Psoas muscle (tissue), 8 donors: Measurements from ENCODE around the gene WDR70. TPM values are rescaled to one million over a fixed set of nuclear protein-coding genes. Genes with fewer than 3 reads are reported as not detected.
"Not testable (repeated sequence)": the region's sequence is repeated elsewhere in the genome, so short reads cannot be mapped to it uniquely, and the experiment has no call there.

ENCODE experiments used
- ATAC-seq, 4 donors: fragments of 200-7000 bp; cut with Tn5 transposase; one replicate each; pipeline ENCODE4 v1.9.1; 2020; ENCODE audit warnings: moderate library complexity in 3 of 4, mild to moderate bottlenecking in 2 of 4
- DNase-seq, 2 donors: peaks; one replicate each; pipeline ENCODE4 v3.0.0-alpha.2; 2020
- H3K27ac ChIP-seq: fragments of 200-600 bp; one replicate; pipeline ENCODE4 v1.8.0; 2022
- H3K27me3 ChIP-seq, 3 donors: fragments of 200-600 bp in 1 of 3; one replicate each; pipeline versions ENCODE4 v1.6.1 to v1.8.0; 2013 to 2022; ENCODE audit warnings: low read length in 2 of 3, mild to moderate bottlenecking in 2 of 3, moderate library complexity in 1 of 3; ENCODE audit not compliant: insufficient read depth in 3 of 3
- H3K36me3 ChIP-seq, 2 donors: fragments of 200-600 bp in 1 of 2; one replicate each; pipeline versions ENCODE4 v1.6.1 to v1.8.0; 2013 to 2022; ENCODE audit warnings: low read depth in 1 of 2, mild to moderate bottlenecking in 1 of 2, moderate library complexity in 1 of 2; ENCODE audit not compliant: insufficient read depth in 1 of 2
- H3K4me1 ChIP-seq: fragments of 200-600 bp; one replicate; pipeline ENCODE4 v1.8.0; 2022
- H3K4me3 ChIP-seq: fragments of 200-600 bp; one replicate; pipeline ENCODE4 v1.8.0; 2022; ENCODE audit warnings: mild to moderate bottlenecking
- H3K9me3 ChIP-seq: fragments of 200-600 bp; one replicate; pipeline ENCODE4 v1.8.0; 2022
- WGBS, 3 donors: extraction: QIAGEN DNeasy Blood & Tissue Kit; methylation state at CpG; one replicate each; pipeline versions ENCODE4 v1.1.6 to v1.1.7; 2013; 5-methylcytosine and 5-hydroxymethylcytosine counted together
- intact Hi-C, 2 donors: fragments of 100-400 bp; cut with DNase I; formaldehyde crosslinking; loops; one replicate each; pipeline versions ENCODE4 v1.11.0 to v1.14.2; 2022
- polyA plus RNA-seq, 3 donors: library from polyadenylated mRNA; stranded (reverse); fragments of 200-250 nt; gene quantifications; one replicate each; pipeline ENCODE4 v1.2.3, GENCODE V29; 2013
- total RNA-seq, 4 donors: library from RNA; stranded (reverse); fragmentation: NEBNext Ultra II Directional in 2 of 4; extraction: Animal tissue kit (Norgen Biotek cat#: 25700) in 2 of 4; gene quantifications; one replicate each; pipeline versions ENCODE4 v1.2.1 to v1.2.4, GENCODE V29; 2021 to 2023
- TF ChIP-seq, protein P1 (sequence below): fragments of 200-600 bp; IDR thresholded peaks from one replicate; pipeline ENCODE4 v1.8.0; 2022; ENCODE audit warnings: antibody characterized with exemption
- donor health status: healthy with polysubstance abuse.
- donor health status: DM: no; HTN: no; CAD: no; lungs with moderate emphysema.
- donor health status: Bipolar disorder and iron deficiency.
- donor health status: healthy.
- donor health status: DM: yes; HTN: yes; CAD: no.
- donor health status: DM: no; HTN: no; CAD: no.
- donor health status: DM: no; HTN: no; CAD: no.
- donor health status: DM: yes; HTN: yes; CAD: no.

The WDR70 gene
- total and polyA plus RNA-seq, 7 donors, result 16.3 to 37.8 (median 26.0) TPM

DNA sequence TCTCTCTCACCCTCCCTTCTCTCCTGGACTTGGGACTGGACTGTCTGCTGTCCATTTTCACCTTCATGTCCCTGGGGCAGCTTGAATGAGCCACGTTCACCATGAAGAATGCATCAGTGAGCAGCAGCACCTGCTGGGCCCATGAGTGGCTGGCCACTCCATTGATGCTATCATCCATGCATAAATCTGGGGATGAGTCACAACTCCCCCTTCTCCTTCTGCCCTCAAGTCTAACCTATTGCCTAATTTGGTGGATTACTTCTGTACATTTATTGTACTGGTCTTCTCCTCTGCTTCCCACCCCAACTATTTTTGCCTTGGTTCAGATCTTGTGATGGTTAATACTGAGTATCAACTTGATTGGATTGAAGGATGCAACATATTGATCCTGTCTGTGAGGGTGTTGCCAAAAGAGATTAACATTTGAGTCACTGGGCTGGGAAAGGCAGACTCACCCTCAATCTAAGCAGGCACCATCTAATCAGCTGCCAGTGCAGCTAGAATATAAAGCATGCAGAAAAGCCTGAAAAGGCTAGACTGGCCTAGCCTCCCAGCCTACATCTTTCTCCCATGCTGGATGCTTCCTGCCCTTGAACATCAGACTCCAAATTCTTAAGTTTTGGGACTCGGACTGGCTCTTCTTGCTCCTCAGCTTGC is 414.0 kb downstream of the WDR70 start:
- intact Hi-C loops, result no loop called here
- DNase-seq (no peak), ATAC-seq (peak in 2 of 4 donors; percentile 53 to 68)
- TF ChIP-seq, protein P1, sequence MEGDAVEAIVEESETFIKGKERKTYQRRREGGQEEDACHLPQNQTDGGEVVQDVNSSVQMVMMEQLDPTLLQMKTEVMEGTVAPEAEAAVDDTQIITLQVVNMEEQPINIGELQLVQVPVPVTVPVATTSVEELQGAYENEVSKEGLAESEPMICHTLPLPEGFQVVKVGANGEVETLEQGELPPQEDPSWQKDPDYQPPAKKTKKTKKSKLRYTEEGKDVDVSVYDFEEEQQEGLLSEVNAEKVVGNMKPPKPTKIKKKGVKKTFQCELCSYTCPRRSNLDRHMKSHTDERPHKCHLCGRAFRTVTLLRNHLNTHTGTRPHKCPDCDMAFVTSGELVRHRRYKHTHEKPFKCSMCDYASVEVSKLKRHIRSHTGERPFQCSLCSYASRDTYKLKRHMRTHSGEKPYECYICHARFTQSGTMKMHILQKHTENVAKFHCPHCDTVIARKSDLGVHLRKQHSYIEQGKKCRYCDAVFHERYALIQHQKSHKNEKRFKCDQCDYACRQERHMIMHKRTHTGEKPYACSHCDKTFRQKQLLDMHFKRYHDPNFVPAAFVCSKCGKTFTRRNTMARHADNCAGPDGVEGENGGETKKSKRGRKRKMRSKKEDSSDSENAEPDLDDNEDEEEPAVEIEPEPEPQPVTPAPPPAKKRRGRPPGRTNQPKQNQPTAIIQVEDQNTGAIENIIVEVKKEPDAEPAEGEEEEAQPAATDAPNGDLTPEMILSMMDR, result no peak
- peaks cover 7% of the 10 kb centered on the region for H3K9me3 ChIP-seq
- 63 to 67% (median 66%) methylated on average over 2 of the region's 2 CpGs for WGBS, 3 donors
- no peak overlapping the region for H3K27ac ChIP-seq
- no peaks in the 10 kb centered on the region for H3K4me1 ChIP-seq
- H3K27me3 ChIP-seq, result no peaks in the 10 kb centered on the region
- H3K4me3 ChIP-seq, result no peak overlapping the region
- H3K36me3 ChIP-seq, result no peaks in the 10 kb centered on the region

DNA sequence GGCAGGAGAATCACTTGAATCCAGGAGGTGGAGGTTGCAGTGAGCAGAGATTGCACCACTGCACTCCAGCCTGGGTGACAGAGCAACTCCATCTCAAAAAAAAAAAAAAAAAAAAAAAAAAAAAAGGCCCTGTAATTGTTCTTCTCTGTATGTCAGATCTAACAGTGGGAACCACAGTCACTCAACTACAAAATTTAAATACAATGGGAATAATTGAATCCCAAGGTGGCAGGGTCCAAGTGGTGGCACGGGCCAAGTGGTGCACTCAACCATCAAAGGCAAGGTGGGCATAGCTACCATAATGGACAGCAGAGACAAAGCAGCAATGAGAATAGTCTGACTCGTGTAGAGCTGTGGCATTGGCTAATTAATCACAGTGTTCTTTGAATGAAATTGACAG is 416.2 kb downstream of the WDR70 start:
- H3K4me1 ChIP-seq, H3K27me3 ChIP-seq, H3K27ac ChIP-seq, ATAC-seq, H3K36me3 ChIP-seq, H3K9me3 ChIP-seq, intact Hi-C loops, DNase-seq, H3K4me3 ChIP-seq: not testable (repeated sequence)
- WGBS, 3 donors, result 68 to 77% (median 74%) methylated on average over 2 of the region's 2 CpGs

GRCh38 chr5:37796435-37796834 is 417.3 kb downstream of the WDR70 start:
- H3K4me3 ChIP-seq, ATAC-seq, H3K36me3 ChIP-seq, intact Hi-C loops, H3K27ac ChIP-seq, DNase-seq, H3K27me3 ChIP-seq, H3K9me3 ChIP-seq, H3K4me1 ChIP-seq: not testable (repeated sequence)
- 83 to 100% (median 91%) methylated on average over 1 of the region's 1 CpG for WGBS, 3 donors

DNA sequence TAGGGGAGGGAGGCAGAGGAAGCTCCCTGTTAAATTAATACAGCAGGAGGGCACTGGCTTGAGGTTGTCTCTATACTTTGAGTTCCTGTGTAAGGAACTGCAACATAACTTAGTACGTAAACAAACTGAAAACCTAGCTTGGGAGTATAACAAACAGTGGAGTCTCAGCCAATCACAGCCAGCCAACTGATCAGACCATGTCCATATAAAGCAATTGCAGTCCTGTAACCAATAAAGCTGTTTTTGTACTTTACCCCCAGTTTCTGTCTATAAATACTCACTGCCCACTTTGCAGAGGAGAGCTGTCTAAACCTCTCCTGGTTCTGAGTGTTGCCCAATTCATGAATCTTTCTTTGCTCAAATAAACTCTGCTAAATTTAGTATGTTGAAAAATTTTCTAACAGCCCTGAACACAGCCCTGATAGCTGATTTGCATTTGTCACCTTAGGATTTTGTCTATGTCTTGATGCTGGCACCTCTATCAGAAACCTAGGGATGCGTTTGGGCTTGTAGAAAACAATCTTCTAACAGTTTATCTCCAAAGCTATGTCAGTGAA is 420.8 kb downstream of the WDR70 start:
- Histone ChIP-seq H3K36me3 (no peaks in the 10 kb centered on the region), H3K27me3 (no peaks in the 10 kb centered on the region), H3K4me3 (no peak overlapping the region), H3K4me1 (no peaks in the 10 kb centered on the region), H3K9me3 (peaks cover 7% of the 10 kb centered on the region), H3K27ac (no peak overlapping the region)
- WGBS, 3 donors, result 82 to 89% (median 84%) methylated on average over 2 of the region's 2 CpGs
- TF ChIP-seq, protein P1, result no peak
- intact Hi-C loops, result no loop called here
- DNase-seq (no peak), ATAC-seq (no peak)

DNA sequence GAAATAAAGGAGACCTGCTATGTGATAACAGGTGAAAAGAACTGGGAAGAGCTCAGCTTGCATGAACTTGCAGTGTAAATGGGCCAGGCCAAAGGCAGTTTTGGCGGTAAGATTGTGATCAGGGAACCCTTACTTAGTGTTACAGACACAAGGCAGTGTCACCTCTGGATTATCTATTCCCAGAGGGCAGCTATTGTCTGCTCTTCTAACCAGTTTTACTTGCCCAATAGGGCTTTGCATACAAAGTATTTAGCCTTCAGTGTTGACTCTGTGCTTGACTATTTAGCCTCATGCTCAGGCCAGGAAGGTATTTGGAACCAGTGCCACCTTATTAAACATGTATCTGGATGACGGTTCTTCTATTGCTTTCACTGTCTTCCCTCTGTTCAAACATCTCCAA is 422.4 kb downstream of the WDR70 start:
- 75 to 97% (median 89%) methylated on average over 2 of the region's 2 CpGs for WGBS, 3 donors
- Histone ChIP-seq H3K9me3 (no peaks in the 10 kb centered on the region), H3K27ac (no peak overlapping the region), H3K27me3 (no peaks in the 10 kb centered on the region), H3K4me3 (no peak overlapping the region), H3K4me1 (no peaks in the 10 kb centered on the region), H3K36me3 (no peaks in the 10 kb centered on the region)
- DNase-seq (no peak), ATAC-seq (no peak)
- intact Hi-C loops, result no loop called here
- TF ChIP-seq, protein P1, result no peak

Other genes with a start within 250 kb of the WDR70 start
- 10 to 100 TPM in 1 of 4 donors, 1 to 10 TPM in 3; 6.0 to 12.1 (median 6.9) TPM for gene CPLANE1, start 129.9 kb upstream of the WDR70 start, total RNA-seq
- gene CPLANE1, start 129.9 kb upstream of the WDR70 start, polyA plus RNA-seq, result 1 to 10 TPM; 1.4 to 3.3 (median 1.5) TPM
- gene NUP155, start 8.2 kb upstream of the WDR70 start, total RNA-seq, result 10 to 100 TPM in 3 of 4 donors, 1 to 10 TPM in 1; 8.2 to 12.3 (median 10.7) TPM
- gene NUP155, start 8.2 kb upstream of the WDR70 start, polyA plus RNA-seq, result 1 to 10 TPM; 2.9 to 5.5 (median 5.3) TPM